Heart left ventricle (tissue), 13 donors: Measurements from ENCODE around the gene ARID5A.

Experiments used
- POLR2A ChIP-seq, 2 donors: fragments of 450-650 bp; IDR thresholded peaks; one replicate each; pipeline ENCODE4 v1.6.1; 2017; ENCODE audit warnings: antibody characterized with exemption in 2 of 2, mild to moderate bottlenecking in 2 of 2, moderate library complexity in 2 of 2
- TF ChIP-seq, protein P1 (sequence below), 12 donors: fragments of 200-600 bp; sonication (generic) in 4 of 12; IDR thresholded peaks; one replicate each; pipeline versions ENCODE4 v1.5.0 to v1.8.0; 2018 to 2022; ENCODE audit warnings: antibody characterized with exemption in 12 of 12, mild to moderate bottlenecking in 5 of 12
- donor health status: ischemic (EF 13 %, LVEDD 7.1; RV severe dilation, severe dysfunction).
- donor health status: DM: no; HTN: yes; CAD: no.
- donor health status: DM: no; HTN: no; CAD: no.
- donor health status: ischemic (EF 25% LVEDD 6.9; RV normal size, moderate dysfunction).
- donor health status: ischemic (EF 25% LVEDD 5.7; RV mildly dilated, moderate dysfunction).
- donor health status: ischemic (EF 35%, LVEDD 5.7; RV mildly dilated, moderate dysfunction).
- donor health status: nonischemic (EF 11% LVEDD 7.7; RV severe dilation, severe dysfunction).
- donor health status: DM: yes; HTN: yes; CAD: no.
- donor health status: PGD.
- donor health status: ischemic (EF 29% LVEDD 5.4; RV normal size, mild dysfunction).
- donor health status: nonischemic (EF 23%, LVEDD 6.1; RV moderate dilation, normal function).

DNA sequence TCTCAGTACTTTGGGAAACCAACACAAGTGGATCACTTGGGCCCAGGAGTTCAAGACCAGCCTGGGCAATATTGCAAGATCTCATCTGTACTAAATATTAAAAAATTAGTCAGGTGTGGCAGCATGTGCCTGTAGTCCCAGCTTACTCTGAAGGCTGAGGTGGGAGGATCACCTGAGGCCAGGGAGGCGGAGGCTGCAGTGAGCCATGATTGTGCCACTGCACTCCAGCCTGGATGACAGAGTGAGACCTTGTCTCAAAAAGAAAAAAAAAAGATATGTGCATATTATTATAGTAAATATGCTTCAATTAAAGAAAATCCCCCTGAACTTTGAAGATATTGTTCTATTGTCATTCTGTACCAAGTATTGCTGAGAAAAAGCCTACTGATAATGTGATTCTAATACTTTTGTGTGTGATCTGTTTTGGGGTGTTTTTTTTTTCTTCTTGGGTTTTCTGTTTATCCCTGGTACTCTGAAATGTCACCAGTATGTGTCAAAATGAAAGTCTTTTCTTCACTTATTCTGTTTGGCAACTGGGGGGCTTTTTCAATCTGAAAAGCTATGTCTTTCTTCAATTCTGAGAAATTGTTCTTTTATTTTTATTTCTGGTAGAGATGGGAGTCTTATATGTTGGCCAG lies 44.6 kb upstream of the ARID5A start:
- TF ChIP-seq, protein P1, sequence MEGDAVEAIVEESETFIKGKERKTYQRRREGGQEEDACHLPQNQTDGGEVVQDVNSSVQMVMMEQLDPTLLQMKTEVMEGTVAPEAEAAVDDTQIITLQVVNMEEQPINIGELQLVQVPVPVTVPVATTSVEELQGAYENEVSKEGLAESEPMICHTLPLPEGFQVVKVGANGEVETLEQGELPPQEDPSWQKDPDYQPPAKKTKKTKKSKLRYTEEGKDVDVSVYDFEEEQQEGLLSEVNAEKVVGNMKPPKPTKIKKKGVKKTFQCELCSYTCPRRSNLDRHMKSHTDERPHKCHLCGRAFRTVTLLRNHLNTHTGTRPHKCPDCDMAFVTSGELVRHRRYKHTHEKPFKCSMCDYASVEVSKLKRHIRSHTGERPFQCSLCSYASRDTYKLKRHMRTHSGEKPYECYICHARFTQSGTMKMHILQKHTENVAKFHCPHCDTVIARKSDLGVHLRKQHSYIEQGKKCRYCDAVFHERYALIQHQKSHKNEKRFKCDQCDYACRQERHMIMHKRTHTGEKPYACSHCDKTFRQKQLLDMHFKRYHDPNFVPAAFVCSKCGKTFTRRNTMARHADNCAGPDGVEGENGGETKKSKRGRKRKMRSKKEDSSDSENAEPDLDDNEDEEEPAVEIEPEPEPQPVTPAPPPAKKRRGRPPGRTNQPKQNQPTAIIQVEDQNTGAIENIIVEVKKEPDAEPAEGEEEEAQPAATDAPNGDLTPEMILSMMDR (IDR thresholded peaks at IDR 0.05) = no peak
- no peak for TF ChIP-seq POLR2A (IDR thresholded peaks at IDR 0.05)
